RKO (cell line): ENCODE measurements around the gene TIPARP.
A peak's percentile ranks its signal among the peaks of the same experiment; 100 is the strongest.
"Not testable (repeated sequence)": the region's sequence is repeated elsewhere in the genome, so short reads cannot be mapped to it uniquely, and the experiment has no call there.

Experiments
- DNase-seq: peaks from one replicate; pipeline ENCODE4 v3.0.0-alpha.2; 2016; ENCODE audit warnings: low spot score

Gene TIPARP

GRCh38 chr3:156716105-156716862 lies 41.9 kb downstream of the TIPARP start:
- no peak for DNase-seq

- DNase-seq = no peak
Measured at GRCh38 chr3:156718622-156719306, 44.4 kb downstream of the TIPARP start.

GRCh38 chr3:156720826-156721225 lies 46.4 kb downstream of the TIPARP start:
- no peak for DNase-seq

GRCh38 chr3:156721687-156722618 lies 47.6 kb downstream of the TIPARP start:
- DNase-seq = no peak

GRCh38 chr3:156723182-156723619 lies 48.8 kb downstream of the TIPARP start:
- peak; percentile 11 for DNase-seq

- DNase-seq = no peak
Measured at GRCh38 chr3:156725682-156726081, 51.3 kb downstream of the TIPARP start.

- DNase-seq = no peak
Measured at GRCh38 chr3:156726456-156726855, 52.1 kb downstream of the TIPARP start.

- no peak for DNase-seq
Measured at GRCh38 chr3:156727519-156728205, 53.3 kb downstream of the TIPARP start.

GRCh38 chr3:156728267-156728985 lies 54.0 kb downstream of the TIPARP start:
- DNase-seq = peak; percentile 16

GRCh38 chr3:156729460-156730179 lies 55.2 kb downstream of the TIPARP start:
- DNase-seq = no peak

- no peak for DNase-seq
Measured at GRCh38 chr3:156731813-156732212, 57.4 kb downstream of the TIPARP start.

GRCh38 chr3:156732261-156732660 lies 57.9 kb downstream of the TIPARP start:
- DNase-seq = no peak

GRCh38 chr3:156732715-156733421 lies 58.5 kb downstream of the TIPARP start:
- DNase-seq = no peak

- not testable (repeated sequence) for DNase-seq
Measured at GRCh38 chr3:156734661-156735060, 60.3 kb downstream of the TIPARP start.

- DNase-seq = no peak
Measured at GRCh38 chr3:156735471-156735870, 61.1 kb downstream of the TIPARP start.

GRCh38 chr3:156737049-156737448 lies 62.7 kb downstream of the TIPARP start:
- DNase-seq = not testable (repeated sequence)

GRCh38 chr3:156738251-156738650 lies 63.9 kb downstream of the TIPARP start:
- DNase-seq = no peak

- DNase-seq = no peak
Measured at GRCh38 chr3:156739976-156740375, 65.6 kb downstream of the TIPARP start.

GRCh38 chr3:156740581-156740980 lies 66.2 kb downstream of the TIPARP start:
- not testable (repeated sequence) for DNase-seq

- DNase-seq = no peak
Measured at GRCh38 chr3:156741935-156742334, 67.5 kb downstream of the TIPARP start.
